Stimulated activated CD4-positive, alpha-beta T cell treated with anti-CD3 and anti-CD28 coated beads, TNF-alpha, amount 100 ng/mL, for 48 hours (primary cell): ENCODE data around the gene STXBP2.

Experiments
- DNase-seq, 3 donors: peaks; one replicate each; pipeline ENCODE4 v3.0.0-alpha.2; 2020; ENCODE audit warnings: low read depth in 3 of 3

Gene STXBP2

GRCh38 chr19:7679771-7680605 lies 43.1 kb downstream of the STXBP2 start:
- no peak for DNase-seq

- peak; percentile 69 to 82 (median 69) for DNase-seq
Measured at GRCh38 chr19:7680606-7681339, 43.9 kb downstream of the STXBP2 start, which contains the start of gene TRAPPC5. Gene TRAPPC5 (plus strand): TSS chr19:7680833. CDS start chr19:7682254, 1,421 bp downstream.

GRCh38 chr19:7681340-7682174 lies 44.6 kb downstream of the STXBP2 start:
- peak; percentile 71 to 95 (median 82) for DNase-seq

GRCh38 chr19:7682175-7682855 lies 45.4 kb downstream of the STXBP2 start:
- DNase-seq = no peak

GRCh38 chr19:7685546-7686445 lies 48.9 kb downstream of the STXBP2 start:
- no peak for DNase-seq

GRCh38 chr19:7687177-7687576 lies 50.3 kb downstream of the STXBP2 start:
- no peak for DNase-seq

DNA sequence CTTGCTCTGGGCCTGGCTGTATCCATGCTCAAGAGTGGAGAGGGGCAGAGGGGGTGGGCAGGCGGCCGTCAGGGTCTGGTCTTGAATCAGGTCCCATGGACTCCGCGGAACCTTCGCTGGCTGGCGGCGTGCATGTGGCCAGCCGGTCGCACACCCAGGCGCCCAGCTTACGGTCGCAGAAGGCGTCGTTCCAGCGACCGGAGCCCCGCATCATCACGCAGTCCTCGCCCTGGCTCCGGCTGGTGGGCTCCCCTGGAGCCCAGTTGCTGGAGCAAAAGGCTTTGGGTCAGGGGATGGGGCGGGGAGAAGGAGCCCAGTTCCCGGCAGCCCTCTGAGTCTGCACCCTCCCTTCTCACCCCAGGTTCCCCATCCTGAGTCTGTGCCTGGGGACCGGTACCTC lies 52.3 kb downstream of the STXBP2 start:
- no peak for DNase-seq

DNA sequence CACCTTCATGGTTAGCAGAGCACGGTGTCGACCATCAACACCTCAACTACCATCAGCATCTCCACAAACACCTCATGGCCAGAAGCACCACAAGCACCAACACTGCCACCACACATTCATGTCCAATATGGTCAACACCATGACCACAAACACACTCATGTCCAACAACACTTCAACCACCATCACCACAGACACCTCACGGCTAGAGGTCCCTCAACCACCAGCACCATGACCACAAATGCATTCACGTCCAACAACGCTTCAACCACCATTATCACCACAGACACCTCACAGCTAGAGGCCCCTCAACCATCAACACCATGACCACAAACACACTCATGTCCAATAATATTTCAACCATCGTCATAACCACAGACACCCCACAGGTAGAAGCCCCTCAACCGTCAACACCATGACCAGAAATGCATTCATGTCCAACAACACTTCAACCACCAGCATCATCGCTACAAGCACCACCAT lies 53.9 kb downstream of the STXBP2 start:
- no peak for DNase-seq

- DNase-seq = no peak
Measured at GRCh38 chr19:7691497-7691896, 54.6 kb downstream of the STXBP2 start.

- DNase-seq = no peak
Measured at GRCh38 chr19:7692417-7693088, 55.6 kb downstream of the STXBP2 start.

GRCh38 chr19:7694499-7694898 lies 57.6 kb downstream of the STXBP2 start:
- no peak for DNase-seq
